Panc1 (cell line): ENCODE measurements around the gene PLXNB1. TPM values are rescaled to one million over a fixed set of nuclear protein-coding genes. Genes with fewer than 3 reads are reported as not detected.

ENCODE experiments used
- ATAC-seq: fragments of 200-7000 bp; cut with Tn5 transposase; 2 replicates; pipeline ENCODE4 v1.9.1; 2020; ENCODE audit warnings: mild to moderate bottlenecking, moderate library complexity
- Bru-seq: library from RNA; stranded (reverse); fragments of 400-500 nt; gene quantifications from one replicate; lab custom pipeline; 2021; lab: Mats Ljungman, UMichigan
- BruChase-seq, 2 experiments: library from RNA; stranded (reverse); fragments of 400-500 nt; gene quantifications; one replicate each; lab custom pipeline; 2021; lab: Mats Ljungman, UMichigan
- BruUV-seq: library from RNA; stranded (reverse); fragments of 400-500 nt; replicated peaks from 2 replicates; lab custom pipeline; 2021; lab: Mats Ljungman, UMichigan
- CTCF ChIA-PET: fragments of 300-600 bp; sonication (Branson Sonifier 250); formaldehyde crosslinking; loops from one replicate; lab custom pipeline; 2022; ENCODE audit warnings: antibody characterized with exemption; lab: Charles Lee
- POLR2A ChIA-PET: fragments of 300-600 bp; sonication (Branson Sonifier 250); formaldehyde crosslinking; loops from one replicate; lab custom pipeline; 2022; ENCODE audit warnings: antibody characterized with exemption; lab: Charles Lee
- DNase-seq: peaks from one replicate; pipeline ENCODE4 v3.0.0-alpha.2; 2010; ENCODE audit warnings: low read depth, low spot score
- H3K27ac ChIP-seq: 2 replicates; pipeline ENCODE4 v1.5.1; 2011; ENCODE audit warnings: mild to moderate bottlenecking, low read length, inconsistent platforms
- H3K27me3 ChIP-seq: fragments of 200-500 bp; sonication (Bioruptor generic); 2 replicates; pipeline ENCODE4 v1.6.0; 2014; ENCODE audit warnings: low read length, inconsistent platforms; ENCODE audit not compliant: control insufficient read depth, insufficient read depth
- H3K36me3 ChIP-seq: fragments of 200-500 bp; sonication (Bioruptor generic); 2 replicates; pipeline ENCODE4 v1.5.1; 2014; ENCODE audit warnings: inconsistent platforms, mild to moderate bottlenecking, low read length, moderate library complexity; ENCODE audit not compliant: control insufficient read depth, insufficient read depth
- H3K4me1 ChIP-seq: 2 replicates; pipeline ENCODE4 v1.5.1; 2011; ENCODE audit warnings: inconsistent platforms, mild to moderate bottlenecking, low read length, moderate library complexity; ENCODE audit not compliant: control insufficient read depth, insufficient read depth
- H3K4me3 ChIP-seq, 2 experiments: 2 replicates each; pipeline ENCODE4 v1.5.1; 2011 to 2012; ENCODE audit warnings: low read depth in 2 of 2, low read length in 2 of 2, mild to moderate bottlenecking in 2 of 2, inconsistent platforms in 1 of 2, moderate library complexity in 1 of 2
- H3K9me3 ChIP-seq: fragments of 200-500 bp; sonication (Bioruptor generic); 2 replicates; pipeline ENCODE4 v1.5.1; 2014; ENCODE audit warnings: low read depth, mild to moderate bottlenecking, inconsistent platforms, low read length, moderate library complexity; ENCODE audit not compliant: control insufficient read depth, insufficient read depth
- POLR2AphosphoS5 ChIP-seq: IDR thresholded peaks from 2 replicates; pipeline ENCODE4 v1.6.1; 2012; ENCODE audit warnings: mild to moderate bottlenecking, low read depth, low read length, moderate library complexity
- SIN3A ChIP-seq: IDR thresholded peaks from 2 replicates; pipeline ENCODE4 v1.6.1; 2012; ENCODE audit warnings: low read depth, mild to moderate bottlenecking, low read length, moderate library complexity, borderline replicate concordance; ENCODE audit not compliant: insufficient read depth
- TCF7L2 ChIP-seq: IDR thresholded peaks from 2 replicates; pipeline ENCODE4 v1.6.1; 2011; ENCODE audit warnings: mild to moderate bottlenecking, low read depth, low read length, inconsistent platforms
- in situ Hi-C: cut with HindIII; loops from 2 replicates; pipeline ENCODE4 v1.10.0; 2016; ENCODE audit warnings: low sequenced_read_pairs, low pct_unique_long_range_greater_than_20kb
- intact Hi-C: fragments of 100-400 bp; cut with micrococcal nuclease; formaldehyde crosslinking; loops from one replicate; pipeline ENCODE4 v1.10.0; 2022; ENCODE audit not compliant: unreplicated experiment
- long read RNA-seq: library from polyadenylated mRNA; unstranded; transcript quantifications from one replicate; pipeline ENCODE4 v2.0.0, GENCODE V29; 2021; ENCODE audit not compliant: unreplicated experiment
- polyA plus RNA-seq: library from polyadenylated mRNA; unstranded; fragments of >200 nt; gene quantifications from one replicate; pipeline ENCODE4 v1.2.1, GENCODE V29; 2012; ENCODE audit warnings: missing spikeins; ENCODE audit not compliant: insufficient read length
- total RNA-seq: library from RNA; stranded (reverse); gene quantifications from one replicate; pipeline ENCODE4 v1.2.1, GENCODE V29; 2021; ENCODE audit not compliant: unreplicated experiment
- TF ChIP-seq, protein P1 (sequence below), 2 experiments: IDR thresholded peaks; 2 replicates each; pipeline ENCODE4 v1.6.1; 2011 to 2012; ENCODE audit warnings: low read depth in 2 of 2, control low read depth in 1 of 2, low read length in 1 of 2, mild to moderate bottlenecking in 1 of 2, moderate library complexity in 1 of 2; ENCODE audit not compliant: insufficient read depth in 1 of 2
- TF ChIP-seq, protein P2 (sequence below): fragments of 450-650 bp; IDR thresholded peaks from 2 replicates; pipeline ENCODE4 v1.5.1; 2017; ENCODE audit warnings: mild to moderate bottlenecking

The PLXNB1 gene, protein sequence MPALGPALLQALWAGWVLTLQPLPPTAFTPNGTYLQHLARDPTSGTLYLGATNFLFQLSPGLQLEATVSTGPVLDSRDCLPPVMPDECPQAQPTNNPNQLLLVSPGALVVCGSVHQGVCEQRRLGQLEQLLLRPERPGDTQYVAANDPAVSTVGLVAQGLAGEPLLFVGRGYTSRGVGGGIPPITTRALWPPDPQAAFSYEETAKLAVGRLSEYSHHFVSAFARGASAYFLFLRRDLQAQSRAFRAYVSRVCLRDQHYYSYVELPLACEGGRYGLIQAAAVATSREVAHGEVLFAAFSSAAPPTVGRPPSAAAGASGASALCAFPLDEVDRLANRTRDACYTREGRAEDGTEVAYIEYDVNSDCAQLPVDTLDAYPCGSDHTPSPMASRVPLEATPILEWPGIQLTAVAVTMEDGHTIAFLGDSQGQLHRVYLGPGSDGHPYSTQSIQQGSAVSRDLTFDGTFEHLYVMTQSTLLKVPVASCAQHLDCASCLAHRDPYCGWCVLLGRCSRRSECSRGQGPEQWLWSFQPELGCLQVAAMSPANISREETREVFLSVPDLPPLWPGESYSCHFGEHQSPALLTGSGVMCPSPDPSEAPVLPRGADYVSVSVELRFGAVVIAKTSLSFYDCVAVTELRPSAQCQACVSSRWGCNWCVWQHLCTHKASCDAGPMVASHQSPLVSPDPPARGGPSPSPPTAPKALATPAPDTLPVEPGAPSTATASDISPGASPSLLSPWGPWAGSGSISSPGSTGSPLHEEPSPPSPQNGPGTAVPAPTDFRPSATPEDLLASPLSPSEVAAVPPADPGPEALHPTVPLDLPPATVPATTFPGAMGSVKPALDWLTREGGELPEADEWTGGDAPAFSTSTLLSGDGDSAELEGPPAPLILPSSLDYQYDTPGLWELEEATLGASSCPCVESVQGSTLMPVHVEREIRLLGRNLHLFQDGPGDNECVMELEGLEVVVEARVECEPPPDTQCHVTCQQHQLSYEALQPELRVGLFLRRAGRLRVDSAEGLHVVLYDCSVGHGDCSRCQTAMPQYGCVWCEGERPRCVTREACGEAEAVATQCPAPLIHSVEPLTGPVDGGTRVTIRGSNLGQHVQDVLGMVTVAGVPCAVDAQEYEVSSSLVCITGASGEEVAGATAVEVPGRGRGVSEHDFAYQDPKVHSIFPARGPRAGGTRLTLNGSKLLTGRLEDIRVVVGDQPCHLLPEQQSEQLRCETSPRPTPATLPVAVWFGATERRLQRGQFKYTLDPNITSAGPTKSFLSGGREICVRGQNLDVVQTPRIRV (N-terminal part only)
- total RNA-seq (22.8 TPM), Bru-seq, nascent RNA (percentile 47 among the genes with signal in this experiment), BruChase-seq, experiment 1, labeled RNA remaining after a 2-hour chase (percentile 58 among the genes with signal in this experiment), BruChase-seq, experiment 2, labeled RNA remaining after a 6-hour chase (percentile 64 among the genes with signal in this experiment)
- polyA plus RNA-seq, result 35.3 TPM
- long read RNA-seq, partial matches to known transcripts, result 9 of 14 reads
- long read RNA-seq, other reads (novel, unspliced or antisense), result 5 of 14 reads

DNA sequence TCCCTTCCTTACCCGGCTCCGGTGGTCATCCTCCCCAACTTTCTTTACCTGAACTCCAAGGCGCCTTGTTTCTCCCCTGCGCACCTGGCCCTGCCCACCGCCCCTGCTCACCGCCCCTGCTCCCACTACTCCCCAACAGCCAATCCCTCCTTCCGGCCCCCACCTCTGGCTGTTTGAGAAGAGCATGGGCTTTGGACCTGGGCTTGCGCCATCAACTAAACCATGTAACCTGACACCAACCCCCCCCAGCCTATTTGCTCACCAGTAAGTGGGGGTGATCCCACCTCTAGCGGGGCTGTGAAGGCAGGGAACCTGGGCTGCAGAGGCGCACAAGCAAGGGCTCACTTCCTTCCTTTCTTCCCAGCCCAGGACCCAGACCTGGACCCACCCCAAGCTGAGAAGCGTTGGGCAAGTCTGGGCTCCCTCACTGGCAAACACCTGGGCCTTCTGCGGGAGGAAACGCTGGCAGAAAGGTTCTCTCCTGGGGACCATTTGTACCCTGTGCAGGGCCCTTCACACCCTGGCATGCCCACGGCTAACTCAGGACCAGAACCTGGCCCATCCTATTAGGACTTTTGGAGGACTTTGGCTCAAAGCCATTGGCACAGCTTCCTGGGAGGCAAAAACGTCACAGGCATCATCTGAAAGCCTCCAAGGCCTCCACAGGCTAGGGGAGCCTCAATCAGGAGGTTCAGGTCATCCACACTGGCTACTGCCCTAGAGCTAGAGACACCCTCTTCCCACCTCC lies at the start of gene PLXNB1:
Gene PLXNB1 (minus strand): TSS at position 127 of the 748 bp plus-strand sequence. CDS start 5,475 bp downstream, outside the sequence.
- Histone ChIP-seq H3K4me3 (peak within 1 kb of the TSS; percentile 53 to 59), H3K4me1 (peaks cover 4% of the 10 kb centered on the region; the same call in 1 of the 2 replicates), H3K27me3 (no peaks in the 10 kb centered on the region), H3K27ac (peak within 1 kb of the TSS; percentile 23; the same call in 1 of the 2 replicates), H3K36me3 (no peaks in the 10 kb centered on the region), H3K9me3 (no peaks in the 10 kb centered on the region)
- DNase-seq, result no peak
- TF ChIP-seq POLR2AphosphoS5 (no peak), SIN3A (no peak), TCF7L2 (no peak)
- TF ChIP-seq, protein P1, sequence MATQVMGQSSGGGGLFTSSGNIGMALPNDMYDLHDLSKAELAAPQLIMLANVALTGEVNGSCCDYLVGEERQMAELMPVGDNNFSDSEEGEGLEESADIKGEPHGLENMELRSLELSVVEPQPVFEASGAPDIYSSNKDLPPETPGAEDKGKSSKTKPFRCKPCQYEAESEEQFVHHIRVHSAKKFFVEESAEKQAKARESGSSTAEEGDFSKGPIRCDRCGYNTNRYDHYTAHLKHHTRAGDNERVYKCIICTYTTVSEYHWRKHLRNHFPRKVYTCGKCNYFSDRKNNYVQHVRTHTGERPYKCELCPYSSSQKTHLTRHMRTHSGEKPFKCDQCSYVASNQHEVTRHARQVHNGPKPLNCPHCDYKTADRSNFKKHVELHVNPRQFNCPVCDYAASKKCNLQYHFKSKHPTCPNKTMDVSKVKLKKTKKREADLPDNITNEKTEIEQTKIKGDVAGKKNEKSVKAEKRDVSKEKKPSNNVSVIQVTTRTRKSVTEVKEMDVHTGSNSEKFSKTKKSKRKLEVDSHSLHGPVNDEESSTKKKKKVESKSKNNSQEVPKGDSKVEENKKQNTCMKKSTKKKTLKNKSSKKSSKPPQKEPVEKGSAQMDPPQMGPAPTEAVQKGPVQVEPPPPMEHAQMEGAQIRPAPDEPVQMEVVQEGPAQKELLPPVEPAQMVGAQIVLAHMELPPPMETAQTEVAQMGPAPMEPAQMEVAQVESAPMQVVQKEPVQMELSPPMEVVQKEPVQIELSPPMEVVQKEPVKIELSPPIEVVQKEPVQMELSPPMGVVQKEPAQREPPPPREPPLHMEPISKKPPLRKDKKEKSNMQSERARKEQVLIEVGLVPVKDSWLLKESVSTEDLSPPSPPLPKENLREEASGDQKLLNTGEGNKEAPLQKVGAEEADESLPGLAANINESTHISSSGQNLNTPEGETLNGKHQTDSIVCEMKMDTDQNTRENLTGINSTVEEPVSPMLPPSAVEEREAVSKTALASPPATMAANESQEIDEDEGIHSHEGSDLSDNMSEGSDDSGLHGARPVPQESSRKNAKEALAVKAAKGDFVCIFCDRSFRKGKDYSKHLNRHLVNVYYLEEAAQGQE (IDR thresholded peaks at IDR 0.05; ENCODE audit: insufficient read depth in 1 of 2, low read depth in 2 of 2, low read length in 1 of 2), result no peak
- TF ChIP-seq, protein P2, sequence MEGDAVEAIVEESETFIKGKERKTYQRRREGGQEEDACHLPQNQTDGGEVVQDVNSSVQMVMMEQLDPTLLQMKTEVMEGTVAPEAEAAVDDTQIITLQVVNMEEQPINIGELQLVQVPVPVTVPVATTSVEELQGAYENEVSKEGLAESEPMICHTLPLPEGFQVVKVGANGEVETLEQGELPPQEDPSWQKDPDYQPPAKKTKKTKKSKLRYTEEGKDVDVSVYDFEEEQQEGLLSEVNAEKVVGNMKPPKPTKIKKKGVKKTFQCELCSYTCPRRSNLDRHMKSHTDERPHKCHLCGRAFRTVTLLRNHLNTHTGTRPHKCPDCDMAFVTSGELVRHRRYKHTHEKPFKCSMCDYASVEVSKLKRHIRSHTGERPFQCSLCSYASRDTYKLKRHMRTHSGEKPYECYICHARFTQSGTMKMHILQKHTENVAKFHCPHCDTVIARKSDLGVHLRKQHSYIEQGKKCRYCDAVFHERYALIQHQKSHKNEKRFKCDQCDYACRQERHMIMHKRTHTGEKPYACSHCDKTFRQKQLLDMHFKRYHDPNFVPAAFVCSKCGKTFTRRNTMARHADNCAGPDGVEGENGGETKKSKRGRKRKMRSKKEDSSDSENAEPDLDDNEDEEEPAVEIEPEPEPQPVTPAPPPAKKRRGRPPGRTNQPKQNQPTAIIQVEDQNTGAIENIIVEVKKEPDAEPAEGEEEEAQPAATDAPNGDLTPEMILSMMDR, result no peak
- ChIA-PET CTCF (no interaction called here), POLR2A (no interaction called here)
- no TSS peak for BruUV-seq
- ATAC-seq, result no peak
- in situ Hi-C loops (no loop called here), intact Hi-C loops (loop anchor here (5.0 kb wide), 1 partner anchor 148 kb away; no protein-coding TSS in a partner anchor)
